H1 (cell line): ENCODE data around the gene CPNE5. TPM values are rescaled to one million over a fixed set of nuclear protein-coding genes. Genes with fewer than 3 reads are reported as not detected.

Source experiments
- CTCF ChIA-PET: fragments of 300-600 bp; sonication (Branson Sonifier 250); formaldehyde crosslinking; loops from one replicate; lab custom pipeline; 2021; ENCODE audit not compliant: partially characterized antibody; lab: Charles Lee
- POLR2A ChIA-PET: fragments of 300-600 bp; sonication (Branson Sonifier 250); formaldehyde crosslinking; loops from one replicate; lab custom pipeline; 2021; ENCODE audit warnings: inconsistent platforms; ENCODE audit not compliant: partially characterized antibody; lab: Charles Lee
- DNase-seq, 2 experiments: peaks; one replicate each; pipeline versions ENCODE4 v3.0.0 to v3.0.0-alpha.2; 2010 to 2022; ENCODE audit warnings: low spot score in 2 of 2, low read depth in 1 of 2, mixed read lengths in 1 of 2
- FAIRE-seq: peaks from 2 replicates; lab custom pipeline; 2011; peaks lifted over from hg19 to GRCh38; lab: Jason Lieb, UNC
- H2AFZ ChIP-seq: 2 replicates; pipeline ENCODE4 v1.8.1; 2012; ENCODE audit warnings: low read length, inconsistent platforms
- H2AK5ac ChIP-seq: 2 replicates; pipeline ENCODE4 v1.6.1; 2013; ENCODE audit warnings: low read depth, low read length
- H2BK120ac ChIP-seq: replicated peaks from 2 replicates; pipeline ENCODE3; 2013; ENCODE audit warnings: low read depth, low read length, inconsistent platforms
- H2BK12ac ChIP-seq: 2 replicates; pipeline ENCODE4 v1.6.1; 2013; ENCODE audit warnings: low read depth, low read length
- H2BK15ac ChIP-seq: 2 replicates; pipeline ENCODE4 v1.6.1; 2013; ENCODE audit warnings: low read length
- H2BK20ac ChIP-seq: 2 replicates; pipeline ENCODE4 v1.6.1; 2013; ENCODE audit warnings: low read length
- H2BK5ac ChIP-seq: 2 replicates; pipeline ENCODE4 v1.6.1; 2013; ENCODE audit warnings: low read depth, low read length
- H3K14ac ChIP-seq: 2 replicates; pipeline ENCODE4 v1.6.1; 2013; ENCODE audit warnings: inconsistent platforms; ENCODE audit not compliant: insufficient read length
- H3K18ac ChIP-seq: 2 replicates; pipeline ENCODE4 v1.6.1; 2013; ENCODE audit warnings: low read length; ENCODE audit errors: extremely low read depth
- H3K23ac ChIP-seq: 2 replicates; pipeline ENCODE4 v1.6.1; 2013; ENCODE audit warnings: inconsistent platforms; ENCODE audit not compliant: insufficient read length
- H3K23me2 ChIP-seq: 2 replicates; pipeline ENCODE4 v1.6.1; 2013; ENCODE audit warnings: low read depth, low read length
- H3K27ac ChIP-seq: 2 replicates; pipeline ENCODE4 v1.6.1; 2011; ENCODE audit warnings: low read depth, low read length, inconsistent platforms
- H3K27me3 ChIP-seq, 4 experiments: replicated peaks in 1 of 4; 1 replicate in 1 of 4; 2 replicates in 3 of 4; pipeline versions ENCODE4 v1.6.1 to v1.8.1; 2011 to 2013; ENCODE audit warnings: low read length in 3 of 4, mild to moderate bottlenecking in 3 of 4, inconsistent platforms in 2 of 4, mixed read lengths in 2 of 4, moderate library complexity in 1 of 4; ENCODE audit not compliant: control insufficient read depth in 3 of 4, insufficient read depth in 3 of 4; ENCODE audit errors: extremely low read depth in 1 of 4
- H3K36me3 ChIP-seq, 4 experiments: 2 replicates each; pipeline versions ENCODE4 v1.6.1 to v1.8.1; 2011 to 2013; ENCODE audit warnings: mild to moderate bottlenecking in 4 of 4, low read length in 3 of 4, moderate library complexity in 2 of 4, control low read depth in 1 of 4, inconsistent platforms in 1 of 4; ENCODE audit not compliant: insufficient read depth in 4 of 4, control insufficient read depth in 2 of 4
- H3K4ac ChIP-seq: replicated peaks from 2 replicates; pipeline ENCODE3; 2013; ENCODE audit warnings: low read length, low read depth, mixed read lengths, inconsistent platforms; ENCODE audit not compliant: insufficient read length
- H3K4me1 ChIP-seq, 4 experiments: replicated peaks in 1 of 4; 1 replicate in 1 of 4; 2 replicates in 3 of 4; pipeline versions ENCODE4 v1.6.1 to v1.8.1; 2011 to 2013; ENCODE audit warnings: low read length in 3 of 4, inconsistent platforms in 2 of 4, mixed read lengths in 1 of 4; ENCODE audit not compliant: insufficient read depth in 4 of 4, control insufficient read depth in 3 of 4
- H3K4me2 ChIP-seq, 2 experiments: 2 replicates each; pipeline versions ENCODE4 v1.6.1 to v1.8.1; 2011 to 2013; ENCODE audit warnings: low read depth in 2 of 2, low read length in 2 of 2, control low read depth in 1 of 2, inconsistent platforms in 1 of 2, mild to moderate bottlenecking in 1 of 2; ENCODE audit not compliant: insufficient read depth in 1 of 2
- H3K4me3 ChIP-seq, 4 experiments: fragments of 200-600, 300-600 bp in 1 of 4; sonication (generic), shearing (Covaris generic), sonication (Bioruptor Twin) in 1 of 4; 2 replicates each; pipeline versions ENCODE4 v1.5.1 to v1.8.1; 2011 to 2016; ENCODE audit warnings: low read length in 4 of 4, low read depth in 3 of 4, control low read depth in 2 of 4, inconsistent platforms in 2 of 4, mild to moderate bottlenecking in 2 of 4, mixed read lengths in 1 of 4, moderate library complexity in 1 of 4; ENCODE audit not compliant: insufficient read depth in 2 of 4; ENCODE audit errors: extremely low read depth in 1 of 4
- H3K56ac ChIP-seq: replicated peaks from 2 replicates; pipeline ENCODE3; 2013; ENCODE audit warnings: low read depth, mild to moderate bottlenecking, mixed read lengths, low read length, inconsistent platforms; ENCODE audit not compliant: insufficient read length
- H3K79me1 ChIP-seq: 2 replicates; pipeline ENCODE4 v1.6.1; 2013; ENCODE audit warnings: low read depth, low read length, control low read depth
- H3K79me2 ChIP-seq, 2 experiments: 2 replicates each; pipeline versions ENCODE4 v1.6.1 to v1.8.1; 2012 to 2013; ENCODE audit warnings: low read length in 2 of 2, mild to moderate bottlenecking in 2 of 2, inconsistent platforms in 1 of 2; ENCODE audit not compliant: insufficient read depth in 2 of 2, control insufficient read depth in 1 of 2
- H3K9ac ChIP-seq, 4 experiments: replicated peaks in 1 of 4; 1 replicate in 1 of 4; 2 replicates in 3 of 4; pipeline versions ENCODE4 v1.6.1 to v1.8.1; 2011 to 2013; ENCODE audit warnings: low read depth in 3 of 4, low read length in 3 of 4, control low read depth in 2 of 4, mild to moderate bottlenecking in 2 of 4, moderate library complexity in 2 of 4, inconsistent platforms in 1 of 4; ENCODE audit errors: extremely low read depth in 1 of 4
- H3K9me3 ChIP-seq, 2 experiments: 2 replicates each; pipeline versions ENCODE4 v1.6.1 to v1.8.1; 2012 to 2013; ENCODE audit warnings: mild to moderate bottlenecking in 2 of 2, moderate library complexity in 2 of 2, control low read depth in 1 of 2, inconsistent platforms in 1 of 2, low read depth in 1 of 2, low read length in 1 of 2, mixed read lengths in 1 of 2; ENCODE audit not compliant: insufficient read depth in 2 of 2
- H4K20me1 ChIP-seq, 2 experiments: replicated peaks in 1 of 2; 2 replicates each; pipeline versions ENCODE3 to v1.8.1; 2011 to 2013; ENCODE audit warnings: inconsistent platforms in 2 of 2, low read length in 2 of 2, mild to moderate bottlenecking in 1 of 2; ENCODE audit not compliant: insufficient read depth in 2 of 2, control insufficient read depth in 1 of 2
- H4K5ac ChIP-seq: 2 replicates; pipeline ENCODE4 v1.6.1; 2013; ENCODE audit warnings: low read length, low read depth, mixed read lengths, inconsistent platforms; ENCODE audit not compliant: insufficient read length
- H4K8ac ChIP-seq: 2 replicates; pipeline ENCODE4 v1.8.0; 2013; ENCODE audit warnings: mild to moderate bottlenecking, moderate library complexity, low read length, inconsistent platforms; ENCODE audit not compliant: insufficient read depth; ENCODE audit errors: extremely low read depth
- H4K91ac ChIP-seq: replicated peaks from 2 replicates; pipeline ENCODE3; 2013; ENCODE audit warnings: low read length, mixed read lengths, inconsistent platforms; ENCODE audit not compliant: insufficient read length
- ASH2L ChIP-seq: fragments of 200-600, 300-600 bp; sonication (generic); IDR thresholded peaks from one replicate; pipeline ENCODE4 v1.7.1; 2017; ENCODE audit warnings: low read length
- ATF3 ChIP-seq: IDR thresholded peaks from 2 replicates; pipeline ENCODE4 v1.6.1; 2011; ENCODE audit warnings: low read depth, mild to moderate bottlenecking, low read length; ENCODE audit not compliant: insufficient read depth
- CBX5 ChIP-seq: fragments of 300-800, 300-1000 bp; sonication (generic); IDR thresholded peaks from 2 replicates; pipeline ENCODE4 v1.7.1; 2016; ENCODE audit warnings: antibody characterized with exemption, low read length, low read depth
- CHD1 ChIP-seq: IDR thresholded peaks from 2 replicates; pipeline ENCODE4 v1.6.1; 2012; ENCODE audit warnings: low read depth, low read length, improper control_type of control experiment
- E2F6 ChIP-seq: IDR thresholded peaks from 2 replicates; pipeline ENCODE4 v1.6.1; 2012; ENCODE audit warnings: inconsistent platforms
- KDM4A ChIP-seq: IDR thresholded peaks from one replicate; pipeline ENCODE4 v1.7.1; 2012; ENCODE audit warnings: low read depth, mild to moderate bottlenecking, moderate library complexity, low read length, inconsistent platforms; ENCODE audit not compliant: severe bottlenecking
- NRF1 ChIP-seq: IDR thresholded peaks from 2 replicates; pipeline ENCODE4 v1.6.1; 2011; ENCODE audit warnings: mild to moderate bottlenecking, low read depth, low read length, improper control_type of control experiment
- RNF2 ChIP-seq: fragments of 200-900, 300-1000 bp; sonication (generic); IDR thresholded peaks from 2 replicates; pipeline ENCODE4 v1.7.1; 2016; ENCODE audit warnings: borderline replicate concordance, low read depth, mild to moderate bottlenecking, antibody characterized with exemption, low read length; ENCODE audit not compliant: poor library complexity, severe bottlenecking; ENCODE audit errors: missing control alignments
- TAF7 ChIP-seq: optimal IDR thresholded peaks from 2 replicates; pipeline ENCODE3; 2011; ENCODE audit warnings: low read depth, mild to moderate bottlenecking, inconsistent platforms, low read length, moderate library complexity, borderline replicate concordance
- WGBS, 2 experiments: shearing (Covaris generic) in 1 of 2; methylation state at CpG; one replicate each; pipeline versions ENCODE4 v1.1.6 to v1.1.7; 2013 to 2015; ENCODE audit warnings: low lambda C conversion rate in 2 of 2, mixed read lengths in 2 of 2, inconsistent platforms in 1 of 2, low coverage in 1 of 2, missing lambda C conversion rate in 1 of 2; ENCODE audit not compliant: insufficient replicate concordance in 2 of 2, insufficient coverage in 1 of 2, insufficient read length in 1 of 2; ENCODE audit errors: extremely low coverage in 1 of 2, missing lambda C conversion rate in 1 of 2; 5-methylcytosine and 5-hydroxymethylcytosine counted together
- polyA plus RNA-seq, 7 experiments: library from polyadenylated mRNA; depleted of rRNA in 3 of 7; stranded (reverse) in 5 of 7; unstranded in 2 of 7; fragments of >200 nt in 5 of 7; fragments of 200-250 nt in 2 of 7; gene quantifications; 1 replicate in 5 of 7; 2 replicates in 1 of 7; 4 replicates in 1 of 7; pipeline versions ENCODE4 v1.2.1 to v1.2.3, GENCODE V29; 2011 to 2013; ENCODE audit warnings: missing spikeins in 2 of 7, mixed read lengths in 2 of 7
- total RNA-seq: library from RNA; stranded (reverse); fragmentation: NEBNext Ultra II Directional; extraction: Animal tissue kit (Norgen Biotek cat#: 25700); gene quantifications from 2 replicates; pipeline ENCODE4 v1.2.1, GENCODE V29; 2021

The CPNE5 gene
- total and polyA plus RNA-seq, 2 of the 8 experiments (the other 6 are each of a cell fraction or from before 2014, with no cell fraction given), result 0.88 to 1.8 TPM

GRCh38 chr6:36809156-36809555 lies 30.1 kb downstream of the CPNE5 start:
- no peak overlapping the region for H2BK15ac ChIP-seq
- FAIRE-seq, result no peak
- H3K4me1 ChIP-seq, result peaks cover 3 to 20% (median 4%) of the 10 kb centered on the region in 4 experiments; a peak in 4 of 7 replicates
- no peak overlapping the region for H2BK120ac ChIP-seq
- no peak overlapping the region for H2AK5ac ChIP-seq
- no peak overlapping the region for H3K14ac ChIP-seq
- H3K9ac ChIP-seq, result no peak overlapping the region
- no peak overlapping the region for H2AFZ ChIP-seq
- H3K9me3 ChIP-seq, result no peaks in the 10 kb centered on the region
- CTCF ChIA-PET, result interaction anchor here (0.6 to 11.4 kb wide), 13 partner anchors 18 to 201 kb away, joined by 3 to 154 read pairs (median 5); partner anchors contain the start of gene PPIL1
- H4K20me1 ChIP-seq, result no peaks in the 10 kb centered on the region
- H2BK5ac ChIP-seq, result no peak overlapping the region
- POLR2A ChIA-PET, result interaction anchor here (1.2 to 3.3 kb wide), 3 partner anchors 15 to 40 kb away, joined by 4 to 12 read pairs (median 4); no protein-coding TSS in a partner anchor
- no peak overlapping the region for H3K4me3 ChIP-seq
- no peaks in the 10 kb centered on the region; a peak in 1 of 8 replicates for H3K36me3 ChIP-seq
- H3K79me2 ChIP-seq, result no peaks in the 10 kb centered on the region
- no peak overlapping the region for H3K18ac ChIP-seq
- H3K23me2 ChIP-seq, result no peaks in the 10 kb centered on the region
- H4K5ac ChIP-seq, result no peak overlapping the region
- no peak overlapping the region for H3K4ac ChIP-seq
- no peak for DNase-seq
- H2BK12ac ChIP-seq, result no peak overlapping the region
- no peak overlapping the region for H4K8ac ChIP-seq
- no peak overlapping the region for H3K4me2 ChIP-seq
- no peak overlapping the region for H4K91ac ChIP-seq
- H2BK20ac ChIP-seq, result no peak overlapping the region
- H3K56ac ChIP-seq, result no peak overlapping the region
- no peak overlapping the region for H3K27ac ChIP-seq
- no peak overlapping the region for H3K23ac ChIP-seq
- H3K79me1 ChIP-seq, result no peaks in the 10 kb centered on the region
- H3K27me3 ChIP-seq, result no peaks in the 10 kb centered on the region; a peak in 2 of 7 replicates
- 90% methylated on average over 6 of the region's 6 CpGs; no CpG with 5 or more reads in 1 of the 2 experiments for WGBS, 2 experiments
- no peak for TF ChIP-seq E2F6
- no peak for TF ChIP-seq ASH2L
- TF ChIP-seq KDM4A, result no peak
- no peak for TF ChIP-seq CHD1
- TF ChIP-seq RNF2, result no peak
- TF ChIP-seq CBX5, result no peak
- no peak for TF ChIP-seq ATF3
- TF ChIP-seq TAF7, result no peak
- TF ChIP-seq NRF1, result no peak
